ENCODE measurements around the gene USP40. TPM values are rescaled to one million over a fixed set of nuclear protein-coding genes. Genes with fewer than 3 reads are reported as not detected.
"Not testable (repeated sequence)": the region's sequence is repeated elsewhere in the genome, so short reads cannot be mapped to it uniquely, and the experiment has no call there.

The USP40 gene
- total RNA-seq, 5 donors from 2014 or later (not counting 1 experiment from before 2014, with no cell fraction given): 17.3 to 24.5 (median 20.4) TPM

DNA sequence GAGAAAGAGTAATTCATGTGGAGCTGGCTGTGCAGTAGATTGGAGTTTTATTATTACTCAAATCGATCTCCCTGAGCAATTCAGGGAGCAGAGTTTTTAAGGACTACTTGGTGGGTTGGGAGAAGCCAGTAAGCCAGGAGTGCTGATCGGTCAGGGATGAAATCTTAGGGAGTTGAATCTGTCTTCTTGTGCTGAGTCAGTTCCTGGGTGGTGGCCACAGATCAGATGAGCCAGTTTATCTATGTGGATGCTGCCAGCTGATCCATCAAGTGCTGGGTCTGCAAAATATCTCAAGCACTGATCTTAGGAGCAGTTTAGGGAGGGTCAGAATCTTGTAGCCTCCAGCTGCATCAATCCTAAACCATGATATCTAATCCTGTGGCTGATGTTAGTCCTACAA lies 33.8 kb upstream of the USP40 start:
- H3K4me1 Mint-ChIP-seq: no peaks in the 10 kb centered on the region

DNA sequence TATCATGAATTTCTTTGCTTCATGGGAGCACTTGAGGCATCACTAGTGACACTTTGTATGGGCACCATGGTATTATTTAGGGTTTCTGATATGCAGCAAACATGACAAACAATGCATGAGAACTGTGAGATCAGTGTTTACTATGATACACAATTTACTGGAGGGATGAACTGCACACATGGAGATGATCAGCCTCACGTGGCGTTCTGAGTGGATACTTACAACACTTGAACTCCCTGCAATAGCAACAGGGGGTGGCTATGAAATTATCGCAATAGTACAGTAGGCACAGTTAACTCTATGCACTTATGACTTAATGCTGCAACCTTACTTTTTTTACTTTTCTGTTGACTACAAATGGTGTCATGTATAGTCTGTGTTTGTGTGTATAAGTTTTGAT lies 32.4 kb upstream of the USP40 start:
- no peaks in the 10 kb centered on the region for H3K36me3 ChIP-seq (ENCODE audit: control insufficient read depth in 2 of 2, extremely low read depth in 1 of 2, insufficient read depth in 1 of 2, low read length in 1 of 2)
- no peak overlapping the region for H3K4me3 ChIP-seq (ENCODE audit: control insufficient read depth in 1 of 2, extremely low read depth in 1 of 2, low read length in 1 of 2)
- no peaks in the 10 kb centered on the region for H3K9me3 ChIP-seq
- no peak overlapping the region for H3K27ac Mint-ChIP-seq
- H3K9me3 Mint-ChIP-seq: peaks cover 4 to 7% (median 6%) of the 10 kb centered on the region in 3 donors
- peaks cover 0 to 8% of the 10 kb centered on the region in 2 experiments for H3K27me3 ChIP-seq (replicated peaks in 1 of 2; ENCODE audit: control insufficient read depth in 2 of 2, extremely low read depth in 1 of 2, insufficient read depth in 2 of 2, low read length in 1 of 2)
- ChIA-PET CTCF (no interaction called here), POLR2A (no interaction called here)
- H3K36me3 Mint-ChIP-seq: peaks cover 3% of the 10 kb centered on the region
- H3K4me3 Mint-ChIP-seq: no peak overlapping the region
- ATAC-seq (replicated peaks in 1 of 4) (no peak), DNase-seq (no peak)
- no peaks in the 10 kb centered on the region for H3K4me1 ChIP-seq (ENCODE audit: control insufficient read depth in 1 of 2, extremely low read depth in 1 of 2, insufficient read depth in 2 of 2, low read length in 2 of 2)
- peaks cover 22 to 26% of the 10 kb centered on the region in 2 donors for H3K27me3 Mint-ChIP-seq
- H3K4me1 Mint-ChIP-seq: no peaks in the 10 kb centered on the region
- no peak overlapping the region for H3K27ac ChIP-seq (ENCODE audit: low read length)
- WGBS (ENCODE audit: insufficient coverage): no CpG with 5 or more reads among the region's 3 CpGs

More for the DNA sequence above, 33.8 kb upstream of the USP40 start:
- 88% methylated on average over 2 of the region's 2 CpGs for WGBS (ENCODE audit: insufficient coverage)
- ATAC-seq (replicated peaks in 1 of 4) (no peak), DNase-seq (no peak)
- ChIA-PET POLR2A (no interaction called here), CTCF (no interaction called here)
- H3K36me3 Mint-ChIP-seq: peaks cover 3% of the 10 kb centered on the region
- no peak overlapping the region for H3K27ac Mint-ChIP-seq
- H3K4me3 Mint-ChIP-seq: no peak overlapping the region
- no peak overlapping the region for H3K27ac ChIP-seq (ENCODE audit: low read length)
- peaks cover 21 to 26% of the 10 kb centered on the region in 2 donors for H3K27me3 Mint-ChIP-seq
- peaks cover 4 to 7% (median 6%) of the 10 kb centered on the region in 3 donors for H3K9me3 Mint-ChIP-seq
- no peaks in the 10 kb centered on the region for H3K9me3 ChIP-seq
- no peaks in the 10 kb centered on the region for H3K4me1 ChIP-seq (ENCODE audit: control insufficient read depth in 1 of 2, extremely low read depth in 1 of 2, insufficient read depth in 2 of 2, low read length in 2 of 2)
- H3K36me3 ChIP-seq (ENCODE audit: control insufficient read depth in 2 of 2, extremely low read depth in 1 of 2, insufficient read depth in 1 of 2, low read length in 1 of 2): no peaks in the 10 kb centered on the region
- H3K4me3 ChIP-seq (ENCODE audit: control insufficient read depth in 1 of 2, extremely low read depth in 1 of 2, low read length in 1 of 2): no peak overlapping the region
- H3K27me3 ChIP-seq (replicated peaks in 1 of 2; ENCODE audit: control insufficient read depth in 2 of 2, extremely low read depth in 1 of 2, insufficient read depth in 2 of 2, low read length in 1 of 2): peaks cover 0 to 8% of the 10 kb centered on the region in 2 experiments

DNA sequence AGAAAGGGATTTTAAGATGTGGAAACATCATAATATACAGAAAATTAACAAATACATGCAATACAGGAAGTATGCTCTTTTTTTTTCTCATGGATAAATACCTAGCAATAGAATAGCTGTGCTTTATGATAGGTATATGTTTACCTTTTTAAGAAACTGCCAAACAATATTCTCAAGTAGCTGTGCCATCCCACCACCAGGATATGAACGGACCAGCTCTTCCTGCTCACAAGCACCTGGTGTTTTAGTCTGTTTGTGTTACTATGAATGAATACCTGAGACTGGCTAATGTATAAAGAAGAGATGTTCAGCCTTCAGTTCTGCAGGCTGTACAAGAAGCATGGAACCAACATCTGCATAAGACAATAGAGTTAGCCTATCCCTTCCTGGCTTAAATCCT lies 30.9 kb upstream of the USP40 start:
- Mint-ChIP-seq H3K27ac (no peak overlapping the region), H3K4me1 (no peaks in the 10 kb centered on the region), H3K4me3 (no peak overlapping the region), H3K9me3 (peaks cover 0 to 2% (median 0%) of the 10 kb centered on the region in 3 donors), H3K27me3 (peaks cover 22 to 23% of the 10 kb centered on the region in 2 donors), H3K36me3 (peaks cover under 1% of the 10 kb centered on the region)
- H3K27ac ChIP-seq (ENCODE audit: low read length): no peak overlapping the region
- no peak for ATAC-seq (replicated peaks in 1 of 4)
- H3K27me3 ChIP-seq (replicated peaks in 1 of 2; ENCODE audit: control insufficient read depth in 2 of 2, extremely low read depth in 1 of 2, insufficient read depth in 2 of 2, low read length in 1 of 2): peaks cover 0 to 6% of the 10 kb centered on the region in 2 experiments
- H3K4me3 ChIP-seq (ENCODE audit: control insufficient read depth in 1 of 2, extremely low read depth in 1 of 2, low read length in 1 of 2): no peak overlapping the region
- no peaks in the 10 kb centered on the region for H3K9me3 ChIP-seq
- no peaks in the 10 kb centered on the region for H3K4me1 ChIP-seq (ENCODE audit: control insufficient read depth in 1 of 2, extremely low read depth in 1 of 2, insufficient read depth in 2 of 2, low read length in 2 of 2)
- CTCF ChIA-PET: no interaction called here
- POLR2A ChIA-PET: no interaction called here
- WGBS (ENCODE audit: insufficient coverage): no CpG with 5 or more reads among the region's 1 CpG
- DNase-seq: no peak
- no peaks in the 10 kb centered on the region for H3K36me3 ChIP-seq (ENCODE audit: control insufficient read depth in 2 of 2, extremely low read depth in 1 of 2, insufficient read depth in 1 of 2, low read length in 1 of 2)

DNA sequence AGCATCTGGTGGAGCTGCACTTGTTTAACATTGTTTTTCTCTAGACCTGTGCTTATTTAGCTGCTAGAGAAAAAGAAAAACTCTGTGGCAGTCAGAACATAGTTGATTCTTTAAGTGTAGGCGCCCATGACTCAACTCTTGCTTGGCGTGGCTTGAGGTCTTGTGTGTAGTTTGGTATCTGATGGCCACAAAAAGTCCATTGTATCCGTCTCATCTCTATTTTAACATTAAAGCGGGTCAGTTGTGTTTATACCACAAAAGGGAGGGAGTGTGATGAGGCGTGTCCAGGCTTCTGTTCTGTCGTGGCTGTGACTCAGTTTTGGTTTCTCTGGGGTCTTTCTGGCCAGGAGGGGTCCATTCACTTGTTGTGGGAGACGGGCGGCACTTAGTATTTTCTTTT lies 26.6 kb upstream of the USP40 start:
- DNase-seq (no peak), ATAC-seq (replicated peaks in 1 of 4) (no peak)
- Mint-ChIP-seq H3K27ac (no peak overlapping the region), H3K9me3 (no peaks in the 10 kb centered on the region), H3K27me3 (peaks cover 15 to 19% of the 10 kb centered on the region in 2 donors), H3K4me3 (no peak overlapping the region), H3K36me3 (no peaks in the 10 kb centered on the region), H3K4me1 (no peaks in the 10 kb centered on the region)
- ChIA-PET CTCF (no interaction called here), POLR2A (no interaction called here)
- Histone ChIP-seq H3K4me1 (ENCODE audit: control insufficient read depth in 1 of 2, extremely low read depth in 1 of 2, insufficient read depth in 2 of 2, low read length in 2 of 2) (no peaks in the 10 kb centered on the region), H3K4me3 (ENCODE audit: control insufficient read depth in 1 of 2, extremely low read depth in 1 of 2, low read length in 1 of 2) (no peak overlapping the region), H3K27ac (ENCODE audit: low read length) (no peak overlapping the region), H3K36me3 (ENCODE audit: control insufficient read depth in 2 of 2, extremely low read depth in 1 of 2, insufficient read depth in 1 of 2, low read length in 1 of 2) (no peaks in the 10 kb centered on the region), H3K27me3 (replicated peaks in 1 of 2; ENCODE audit: control insufficient read depth in 2 of 2, extremely low read depth in 1 of 2, insufficient read depth in 2 of 2, low read length in 1 of 2) (peaks cover 0 to 10% of the 10 kb centered on the region in 2 experiments), H3K9me3 (no peaks in the 10 kb centered on the region)
- no CpG with 5 or more reads among the region's 8 CpGs for WGBS (ENCODE audit: insufficient coverage)

DNA sequence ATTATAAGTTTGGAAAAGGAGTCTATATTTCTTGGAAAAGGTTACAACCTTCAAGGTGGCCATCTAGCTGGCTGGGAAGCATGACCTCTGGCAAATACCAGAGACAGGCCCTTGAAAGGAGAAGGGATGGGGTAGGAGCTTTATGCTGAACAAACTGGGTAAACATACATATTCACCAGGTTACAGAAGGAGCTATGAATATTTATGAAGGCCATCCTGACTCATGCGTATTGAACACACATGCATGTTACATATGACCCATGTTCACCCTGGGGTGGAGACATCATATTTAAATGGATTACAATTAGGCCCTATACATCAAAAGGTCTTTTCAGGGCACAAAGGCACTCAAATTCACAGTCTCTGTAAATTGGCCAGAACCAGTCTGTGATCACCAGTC lies 26.1 kb upstream of the USP40 start:
- H3K27ac ChIP-seq (ENCODE audit: low read length); H3K36me3 Mint-ChIP-seq; H3K9me3 Mint-ChIP-seq; ATAC-seq (replicated peaks in 1 of 4); H3K4me3 Mint-ChIP-seq; H3K27me3 ChIP-seq (replicated peaks in 1 of 2; ENCODE audit: control insufficient read depth in 2 of 2, extremely low read depth in 1 of 2, insufficient read depth in 2 of 2, low read length in 1 of 2); H3K4me1 ChIP-seq (ENCODE audit: control insufficient read depth in 1 of 2, extremely low read depth in 1 of 2, insufficient read depth in 2 of 2, low read length in 2 of 2); H3K27ac Mint-ChIP-seq; H3K4me3 ChIP-seq (ENCODE audit: control insufficient read depth in 1 of 2, extremely low read depth in 1 of 2, low read length in 1 of 2); H3K36me3 ChIP-seq (ENCODE audit: control insufficient read depth in 2 of 2, extremely low read depth in 1 of 2, insufficient read depth in 1 of 2, low read length in 1 of 2); CTCF ChIA-PET; H3K4me1 Mint-ChIP-seq; DNase-seq; POLR2A ChIA-PET; H3K9me3 ChIP-seq: not testable (repeated sequence)
- peaks cover 16 to 22% of the 10 kb centered on the region in 2 donors for H3K27me3 Mint-ChIP-seq
- WGBS (ENCODE audit: insufficient coverage): no CpG with 5 or more reads among the region's 1 CpG

DNA sequence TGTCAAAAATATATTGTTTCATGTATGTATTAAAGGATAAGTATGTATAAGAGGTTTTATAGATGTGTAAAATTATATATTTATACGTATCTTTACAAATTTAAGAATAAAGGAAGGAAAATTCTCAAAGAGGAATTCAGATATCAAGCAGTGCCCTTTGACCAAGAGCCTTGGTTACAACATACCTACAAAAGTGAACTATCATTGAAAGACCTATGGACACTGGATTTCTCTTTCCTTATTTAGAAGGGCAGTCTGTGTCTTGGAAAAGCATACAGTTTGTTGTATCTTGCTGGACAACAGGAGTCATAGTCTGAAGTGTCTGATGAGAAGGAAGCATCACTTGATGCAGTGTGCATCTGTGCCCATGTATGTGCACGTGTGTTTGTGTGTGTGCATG lies 21.8 kb upstream of the USP40 start:
- ChIA-PET POLR2A (no interaction called here), CTCF (no interaction called here)
- Mint-ChIP-seq H3K9me3 (no peaks in the 10 kb centered on the region), H3K36me3 (no peaks in the 10 kb centered on the region), H3K27ac (no peak overlapping the region), H3K4me3 (no peak overlapping the region), H3K4me1 (no peaks in the 10 kb centered on the region), H3K27me3 (peaks cover 37 to 38% of the 10 kb centered on the region in 2 donors)
- Histone ChIP-seq H3K4me1 (ENCODE audit: control insufficient read depth in 1 of 2, extremely low read depth in 1 of 2, insufficient read depth in 2 of 2, low read length in 2 of 2) (no peaks in the 10 kb centered on the region), H3K36me3 (ENCODE audit: control insufficient read depth in 2 of 2, extremely low read depth in 1 of 2, insufficient read depth in 1 of 2, low read length in 1 of 2) (no peaks in the 10 kb centered on the region), H3K4me3 (ENCODE audit: control insufficient read depth in 1 of 2, extremely low read depth in 1 of 2, low read length in 1 of 2) (no peak overlapping the region), H3K9me3 (no peaks in the 10 kb centered on the region), H3K27me3 (replicated peaks in 1 of 2; ENCODE audit: control insufficient read depth in 2 of 2, extremely low read depth in 1 of 2, insufficient read depth in 2 of 2, low read length in 1 of 2) (peaks cover 0 to 13% of the 10 kb centered on the region in 2 experiments), H3K27ac (ENCODE audit: low read length) (no peak overlapping the region)
- WGBS (ENCODE audit: insufficient coverage): 100% methylated on average over 1 of the region's 2 CpGs
- no peak for ATAC-seq (replicated peaks in 1 of 4)
- no peak for DNase-seq

DNA sequence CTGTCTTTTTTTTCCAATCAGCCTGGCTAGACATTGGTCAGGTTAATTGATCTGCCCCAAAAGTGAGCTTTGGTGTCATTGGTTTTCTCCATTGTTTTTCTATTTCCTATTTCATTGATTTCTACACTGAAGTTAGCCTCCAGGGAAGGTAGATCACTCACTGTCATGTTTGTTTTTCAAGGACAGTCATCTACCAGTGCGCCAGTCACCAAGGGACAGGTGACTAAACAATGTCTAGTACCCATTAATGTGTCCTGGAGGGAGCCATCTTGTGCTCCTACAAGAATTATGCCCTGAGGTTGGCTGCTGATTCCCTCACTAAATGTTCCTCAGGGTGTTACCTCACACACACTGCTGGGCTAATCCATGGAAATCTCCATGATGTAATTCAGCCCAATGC lies 17.6 kb upstream of the USP40 start:
- no peak for DNase-seq
- H3K4me3 ChIP-seq (ENCODE audit: control insufficient read depth in 1 of 2, extremely low read depth in 1 of 2, low read length in 1 of 2): no peak overlapping the region
- Mint-ChIP-seq H3K9me3 (no peaks in the 10 kb centered on the region), H3K27ac (no peak overlapping the region), H3K36me3 (no peaks in the 10 kb centered on the region), H3K27me3 (peaks cover 29 to 30% of the 10 kb centered on the region in 2 donors), H3K4me1 (no peaks in the 10 kb centered on the region), H3K4me3 (no peak overlapping the region)
- WGBS (ENCODE audit: insufficient coverage): 90% methylated on average over 1 of the region's 1 CpG
- ChIA-PET CTCF (no interaction called here), POLR2A (no interaction called here)
- ATAC-seq (replicated peaks in 1 of 4): no peak
- H3K36me3 ChIP-seq (ENCODE audit: control insufficient read depth in 2 of 2, extremely low read depth in 1 of 2, insufficient read depth in 1 of 2, low read length in 1 of 2): no peaks in the 10 kb centered on the region
- H3K27me3 ChIP-seq (replicated peaks in 1 of 2; ENCODE audit: control insufficient read depth in 2 of 2, extremely low read depth in 1 of 2, insufficient read depth in 2 of 2, low read length in 1 of 2): peaks cover 0 to 6% of the 10 kb centered on the region in 2 experiments
- H3K4me1 ChIP-seq (ENCODE audit: control insufficient read depth in 1 of 2, extremely low read depth in 1 of 2, insufficient read depth in 2 of 2, low read length in 2 of 2): no peaks in the 10 kb centered on the region
- H3K9me3 ChIP-seq: no peaks in the 10 kb centered on the region
- no peak overlapping the region for H3K27ac ChIP-seq (ENCODE audit: low read length)

All from T-cell (primary cell).